GM12874 (cell line): ENCODE data around the gene FOSL1.

Experiments
- TF ChIP-seq, protein P1 (sequence below): IDR thresholded peaks from 2 replicates; pipeline ENCODE4 v1.5.1; 2011; ENCODE audit warnings: low read depth, mild to moderate bottlenecking, control low read depth, low read length, moderate library complexity; ENCODE audit not compliant: insufficient read depth

The FOSL1 gene

DNA sequence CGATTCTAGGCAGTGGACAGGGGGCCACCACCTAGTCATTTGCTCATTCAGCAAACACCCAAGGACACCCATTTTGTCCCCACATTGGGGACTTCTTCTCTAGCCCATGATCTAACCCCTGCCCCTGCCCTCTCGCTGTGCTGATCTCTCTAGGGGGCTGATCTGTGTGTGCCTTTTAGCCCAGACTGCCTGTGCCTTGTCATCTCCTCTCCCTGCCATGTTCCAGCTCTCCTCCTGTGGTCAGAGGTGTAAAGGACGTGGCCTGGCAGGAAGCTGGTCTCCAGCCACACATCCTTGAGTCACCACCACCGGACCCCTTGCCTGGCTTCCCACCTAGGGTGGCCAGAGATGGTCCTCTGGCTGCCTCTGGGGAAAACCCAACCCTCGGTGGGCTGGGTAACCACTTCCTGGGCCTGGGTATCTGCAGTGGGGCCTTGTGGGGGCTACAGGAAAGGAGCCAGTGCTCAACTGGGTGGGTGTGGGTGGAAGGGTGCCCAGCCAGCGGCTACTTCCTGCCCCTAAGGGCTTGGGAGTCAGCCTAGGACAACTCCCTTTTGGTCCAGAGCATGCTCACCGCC is 19.3 kb downstream of the FOSL1 start:
- TF ChIP-seq, protein P1, sequence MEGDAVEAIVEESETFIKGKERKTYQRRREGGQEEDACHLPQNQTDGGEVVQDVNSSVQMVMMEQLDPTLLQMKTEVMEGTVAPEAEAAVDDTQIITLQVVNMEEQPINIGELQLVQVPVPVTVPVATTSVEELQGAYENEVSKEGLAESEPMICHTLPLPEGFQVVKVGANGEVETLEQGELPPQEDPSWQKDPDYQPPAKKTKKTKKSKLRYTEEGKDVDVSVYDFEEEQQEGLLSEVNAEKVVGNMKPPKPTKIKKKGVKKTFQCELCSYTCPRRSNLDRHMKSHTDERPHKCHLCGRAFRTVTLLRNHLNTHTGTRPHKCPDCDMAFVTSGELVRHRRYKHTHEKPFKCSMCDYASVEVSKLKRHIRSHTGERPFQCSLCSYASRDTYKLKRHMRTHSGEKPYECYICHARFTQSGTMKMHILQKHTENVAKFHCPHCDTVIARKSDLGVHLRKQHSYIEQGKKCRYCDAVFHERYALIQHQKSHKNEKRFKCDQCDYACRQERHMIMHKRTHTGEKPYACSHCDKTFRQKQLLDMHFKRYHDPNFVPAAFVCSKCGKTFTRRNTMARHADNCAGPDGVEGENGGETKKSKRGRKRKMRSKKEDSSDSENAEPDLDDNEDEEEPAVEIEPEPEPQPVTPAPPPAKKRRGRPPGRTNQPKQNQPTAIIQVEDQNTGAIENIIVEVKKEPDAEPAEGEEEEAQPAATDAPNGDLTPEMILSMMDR: no peak

DNA sequence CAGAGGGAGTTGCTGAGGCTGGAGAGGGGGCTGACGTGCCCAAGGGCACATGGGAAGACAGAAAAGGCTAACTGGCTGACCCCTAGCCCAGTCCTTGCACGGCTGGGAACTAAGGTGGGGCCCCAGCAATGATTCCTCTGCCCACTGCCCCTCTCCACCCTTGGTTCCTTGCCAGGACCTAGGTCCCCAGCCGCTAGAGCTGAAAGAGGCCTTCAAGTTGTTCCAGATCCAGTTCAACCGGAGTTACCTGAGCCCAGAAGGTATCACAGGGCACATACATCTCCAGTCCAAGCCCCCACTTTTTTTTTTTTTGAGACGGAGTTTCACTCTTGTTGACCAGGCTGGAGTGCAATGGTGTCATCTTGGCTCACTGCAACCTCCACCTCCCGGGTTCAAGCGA is 20.2 kb downstream of the FOSL1 start:
- TF ChIP-seq, protein P1: no peak

DNA sequence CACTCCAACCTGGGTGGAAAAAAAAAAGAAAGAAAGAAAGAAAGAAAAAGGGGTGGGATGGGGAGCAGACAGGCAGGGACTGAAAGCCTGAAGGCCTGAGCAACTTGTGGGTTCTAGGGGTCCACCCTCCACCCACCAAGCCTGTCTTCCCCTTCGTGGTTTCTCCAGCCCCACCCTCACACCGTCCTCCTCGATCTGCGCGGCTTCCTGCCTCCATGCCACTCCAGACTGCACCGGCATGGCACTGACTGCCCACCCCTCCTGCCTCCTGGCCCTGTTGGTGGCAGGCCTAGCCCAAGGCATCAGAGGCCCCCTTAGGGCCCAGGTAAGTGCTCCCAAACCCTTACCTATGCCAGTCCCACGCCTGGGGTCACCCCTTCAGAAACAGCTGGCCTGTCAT is 20.6 kb downstream of the FOSL1 start, which contains the start of gene CTSW:
Gene CTSW, plus strand, starts transcription at position 221 of the 400 bp plus-strand sequence. Its CDS starts 18 bp downstream, at position 239.
- TF ChIP-seq, protein P1: no peak

DNA sequence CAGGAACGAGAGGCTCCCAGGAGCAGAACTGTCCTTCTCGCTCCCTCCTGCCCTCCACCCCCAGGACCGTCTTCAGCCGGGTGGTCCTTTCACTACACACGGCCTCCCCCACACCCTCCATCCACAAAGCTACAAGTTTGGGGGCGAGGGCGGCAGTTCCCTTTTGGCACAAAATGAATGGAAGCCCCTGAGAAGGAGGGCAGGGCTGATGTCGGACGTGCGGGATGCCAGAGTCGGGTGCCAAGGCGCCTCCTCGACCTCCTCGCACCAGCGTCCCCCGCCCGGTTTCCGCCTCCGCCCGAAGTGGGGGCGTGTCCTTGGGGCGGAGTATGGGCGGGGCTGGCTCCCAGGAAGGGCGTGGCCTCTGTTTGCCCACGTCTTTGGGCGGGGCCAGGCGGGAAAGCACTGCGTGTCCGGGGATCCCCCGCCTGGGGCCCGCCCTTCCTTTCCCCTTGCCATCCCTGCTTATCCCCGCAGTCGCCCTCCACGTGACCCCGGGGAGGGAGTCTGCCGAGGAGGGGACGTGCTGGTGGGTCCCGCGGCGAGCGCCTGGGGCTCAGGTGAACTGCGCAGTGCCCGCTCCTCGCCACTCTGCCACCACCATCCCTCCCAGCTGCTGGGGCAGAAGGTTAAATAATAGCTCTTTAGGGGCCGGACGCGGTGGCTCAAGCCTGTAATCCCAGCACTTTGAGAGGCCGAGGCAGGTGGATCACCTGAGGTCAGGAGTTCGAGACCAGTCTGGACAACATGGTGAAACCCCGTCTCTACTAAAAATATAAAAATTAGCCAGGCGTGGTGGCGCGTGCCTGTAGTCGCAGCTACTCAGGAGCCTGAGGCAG is 26.7 kb downstream of the FOSL1 start:
- TF ChIP-seq, protein P1: no peak

DNA sequence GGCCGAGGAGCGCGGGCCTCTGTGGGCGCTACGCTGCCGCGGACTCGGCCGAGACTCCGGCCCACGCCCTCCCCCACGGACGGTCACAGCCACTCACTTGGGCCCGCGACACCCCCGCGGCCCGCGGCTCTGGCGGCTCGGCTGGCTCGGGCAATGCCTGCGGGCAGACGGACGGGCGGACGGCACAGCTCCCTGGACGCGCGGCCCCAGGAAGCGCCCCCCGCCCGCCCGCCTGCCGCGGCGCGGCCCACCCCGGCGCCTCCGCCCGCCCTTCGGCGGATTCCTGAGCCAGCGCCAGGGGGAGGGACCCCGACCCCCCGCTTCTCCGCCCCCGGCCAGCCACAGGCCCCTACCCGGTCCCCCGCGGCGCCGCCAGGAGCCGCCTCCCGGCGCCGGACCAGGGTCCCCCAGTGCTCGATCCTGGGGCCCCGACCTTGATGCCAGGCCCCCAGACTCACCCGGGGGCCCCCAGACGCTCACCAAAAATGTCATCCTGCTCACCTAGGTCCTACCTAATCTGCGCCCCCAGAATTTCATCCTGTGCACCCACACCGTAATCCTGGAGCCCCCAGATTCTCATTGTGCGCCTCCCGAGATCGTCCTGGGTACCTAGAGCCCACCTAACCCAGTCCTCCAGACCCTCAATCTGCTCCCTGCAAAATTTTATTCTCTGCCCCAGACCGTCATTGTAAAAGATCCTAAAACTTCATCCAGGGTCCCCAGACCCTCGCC is 27.4 kb downstream of the FOSL1 start, which contains the start of gene EFEMP2:
Gene EFEMP2, minus strand, starts transcription at position 215 of the 732 bp plus-strand sequence. CDS start 446 bp downstream, outside the sequence.
- TF ChIP-seq, protein P1: no peak

DNA sequence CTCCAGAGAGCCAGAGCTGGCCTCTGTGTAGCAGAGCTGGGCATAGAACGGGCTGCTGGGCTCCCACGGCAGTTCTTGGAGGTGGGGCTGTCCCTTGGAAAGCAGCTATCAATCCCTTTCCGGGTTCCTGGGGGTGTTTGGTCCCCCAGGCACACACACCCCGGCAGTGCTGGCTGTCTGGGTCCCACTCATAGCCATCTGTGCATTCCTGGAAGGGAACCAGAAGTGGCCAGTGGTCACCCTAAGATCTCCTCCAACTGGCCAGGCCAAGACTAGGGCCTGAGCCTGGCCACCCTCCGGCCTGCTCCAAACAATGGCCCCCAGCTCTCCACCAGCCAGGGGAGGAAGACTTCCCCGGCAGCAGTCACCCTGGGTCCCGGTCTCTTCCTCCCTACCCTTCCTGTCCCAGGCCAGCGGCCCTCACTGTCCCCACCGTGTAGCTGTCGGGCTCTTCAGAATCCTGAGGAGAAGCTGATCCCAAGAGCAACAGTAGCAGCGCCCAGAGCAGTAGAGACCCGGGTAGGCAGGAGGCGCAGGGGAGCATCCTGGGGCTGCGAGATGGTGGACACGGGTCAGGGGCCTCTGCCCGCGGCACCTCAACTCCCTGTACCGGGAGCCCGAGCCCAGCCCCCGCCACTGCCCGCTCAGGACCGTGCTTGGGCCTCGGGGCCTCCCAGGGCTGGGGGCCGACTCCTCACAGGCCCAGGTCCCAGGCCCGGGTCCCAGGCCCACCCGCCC is 28.2 kb downstream of the FOSL1 start:
- TF ChIP-seq, protein P1: no peak
